HEK293 (cell line): ENCODE data around the gene RABAC1.

Source experiments
- AEBP2 ChIP-seq: fragments of 450-650 bp; formaldehyde crosslinking; IDR thresholded peaks from 2 replicates; pipeline ENCODE4 v1.5.1; 2016; ENCODE audit warnings: missing biosample characterization, missing genetic modification characterization, borderline replicate concordance
- ELK4 ChIP-seq: IDR thresholded peaks from 2 replicates; pipeline ENCODE4 v1.6.1; 2011; ENCODE audit warnings: mild to moderate bottlenecking, low read depth, low read length, borderline replicate concordance
- FEZF1 ChIP-seq: fragments of 450-650 bp; formaldehyde crosslinking; IDR thresholded peaks from 2 replicates; pipeline ENCODE4 v1.5.1; 2016; ENCODE audit warnings: missing biosample characterization, missing genetic modification characterization
- GLIS2 ChIP-seq: fragments of 450-650 bp; formaldehyde crosslinking; IDR thresholded peaks from 2 replicates; pipeline ENCODE4 v1.5.1; 2016; ENCODE audit warnings: missing biosample characterization, missing genetic modification characterization
- KLF1 ChIP-seq: fragments of 450-650 bp; formaldehyde crosslinking; IDR thresholded peaks from 2 replicates; pipeline ENCODE4 v1.5.1; 2016; ENCODE audit warnings: missing biosample characterization, missing genetic modification characterization
- KLF8 ChIP-seq: fragments of 450-650 bp; formaldehyde crosslinking; IDR thresholded peaks from 2 replicates; pipeline ENCODE4 v1.5.1; 2016; ENCODE audit warnings: missing biosample characterization, missing genetic modification characterization
- MZF1 ChIP-seq: fragments of 450-650 bp; formaldehyde crosslinking; IDR thresholded peaks from 2 replicates; pipeline ENCODE4 v1.5.1; 2017; ENCODE audit warnings: missing biosample characterization, missing genetic modification characterization, borderline replicate concordance
- SETDB1 ChIP-seq: IDR thresholded peaks from one replicate; pipeline ENCODE4 v1.6.1; 2017; ENCODE audit warnings: mild to moderate bottlenecking, low read length, moderate library complexity, mixed read lengths; ENCODE audit not compliant: insufficient read length
- WT1 ChIP-seq: fragments of 450-650 bp; formaldehyde crosslinking; IDR thresholded peaks from 2 replicates; pipeline ENCODE4 v1.5.1; 2016; ENCODE audit warnings: missing biosample characterization, missing genetic modification characterization
- YY1 ChIP-seq: fragments of 450-650 bp; formaldehyde crosslinking; IDR thresholded peaks from 2 replicates; pipeline ENCODE4 v1.5.1; 2018; ENCODE audit warnings: missing biosample characterization, missing genetic modification characterization
- ZBTB1 ChIP-seq: fragments of 450-650 bp; formaldehyde crosslinking; IDR thresholded peaks from 2 replicates; pipeline ENCODE4 v1.5.1; 2016; ENCODE audit warnings: missing biosample characterization, missing genetic modification characterization
- ZBTB49 ChIP-seq: fragments of 450-650 bp; formaldehyde crosslinking; IDR thresholded peaks from 2 replicates; pipeline ENCODE4 v1.5.1; 2016; ENCODE audit warnings: missing biosample characterization, missing genetic modification characterization, low read depth
- ZFP3 ChIP-seq: fragments of 450-650 bp; formaldehyde crosslinking; IDR thresholded peaks from 2 replicates; pipeline ENCODE4 v1.5.1; 2016; ENCODE audit warnings: low read depth, missing biosample characterization, missing genetic modification characterization
- ZNF132 ChIP-seq: fragments of 450-650 bp; formaldehyde crosslinking; IDR thresholded peaks from 2 replicates; pipeline ENCODE4 v1.5.1; 2017; ENCODE audit warnings: missing biosample characterization, missing genetic modification characterization, borderline replicate concordance
- ZNF140 ChIP-seq: fragments of 450-650 bp; formaldehyde crosslinking; IDR thresholded peaks from 2 replicates; pipeline ENCODE4 v1.5.1; 2016; ENCODE audit warnings: missing biosample characterization, missing genetic modification characterization
- ZNF174 ChIP-seq: fragments of 450-650 bp; formaldehyde crosslinking; IDR thresholded peaks from 2 replicates; pipeline ENCODE4 v1.5.0; 2017; ENCODE audit warnings: missing biosample characterization, mild to moderate bottlenecking, missing genetic modification characterization
- ZNF184 ChIP-seq: fragments of 450-650 bp; IDR thresholded peaks from 2 replicates; pipeline ENCODE4 v1.5.1; 2018; ENCODE audit warnings: missing biosample characterization, mild to moderate bottlenecking, missing genetic modification characterization
- ZNF202 ChIP-seq: fragments of 450-650 bp; formaldehyde crosslinking; IDR thresholded peaks from 2 replicates; pipeline ENCODE4 v1.5.1; 2016; ENCODE audit warnings: missing biosample characterization, missing genetic modification characterization, borderline replicate concordance
- ZNF26 ChIP-seq: fragments of 450-650 bp; formaldehyde crosslinking; IDR thresholded peaks from 2 replicates; pipeline ENCODE4 v1.5.1; 2016; ENCODE audit warnings: missing biosample characterization, missing genetic modification characterization
- ZNF292 ChIP-seq: fragments of 450-650 bp; formaldehyde crosslinking; IDR thresholded peaks from 2 replicates; pipeline ENCODE4 v1.5.1; 2016; ENCODE audit warnings: low read depth, missing biosample characterization, missing genetic modification characterization, borderline replicate concordance
- ZNF354C ChIP-seq: fragments of 450-650 bp; formaldehyde crosslinking; IDR thresholded peaks from 2 replicates; pipeline ENCODE4 v1.5.1; 2016; ENCODE audit warnings: missing biosample characterization, missing genetic modification characterization, low read depth, borderline replicate concordance
- ZNF398 ChIP-seq: fragments of 450-650 bp; formaldehyde crosslinking; IDR thresholded peaks from 2 replicates; pipeline ENCODE4 v1.5.1; 2017; ENCODE audit warnings: missing biosample characterization, missing genetic modification characterization
- ZNF530 ChIP-seq: fragments of 450-650 bp; formaldehyde crosslinking; IDR thresholded peaks from 2 replicates; pipeline ENCODE4 v1.5.1; 2016; ENCODE audit warnings: low read depth, missing biosample characterization, missing genetic modification characterization
- ZNF624 ChIP-seq: fragments of 450-650 bp; formaldehyde crosslinking; IDR thresholded peaks from 2 replicates; pipeline ENCODE4 v1.5.1; 2017; ENCODE audit warnings: missing biosample characterization, missing genetic modification characterization
- ZNF654 ChIP-seq: fragments of 450-650 bp; formaldehyde crosslinking; IDR thresholded peaks from 2 replicates; pipeline ENCODE4 v1.5.1; 2016; ENCODE audit warnings: low read depth, missing biosample characterization, missing genetic modification characterization
- ZNF664 ChIP-seq: fragments of 450-650 bp; formaldehyde crosslinking; IDR thresholded peaks from 2 replicates; pipeline ENCODE4 v1.5.1; 2016; ENCODE audit warnings: missing biosample characterization, missing genetic modification characterization
- ZNF677 ChIP-seq: fragments of 450-650 bp; IDR thresholded peaks from 2 replicates; pipeline ENCODE4 v1.5.0; 2018; ENCODE audit warnings: missing biosample characterization, mild to moderate bottlenecking, missing genetic modification characterization, moderate library complexity
- ZNF76 ChIP-seq: fragments of 450-650 bp; formaldehyde crosslinking; IDR thresholded peaks from 2 replicates; pipeline ENCODE4; 2016; ENCODE audit warnings: low read depth, missing biosample characterization, missing genetic modification characterization, borderline replicate concordance
- ZNF837 ChIP-seq: fragments of 450-650 bp; formaldehyde crosslinking; IDR thresholded peaks from 2 replicates; pipeline ENCODE4 v1.5.1; 2016; ENCODE audit warnings: missing biosample characterization, missing genetic modification characterization
- ZSCAN18 ChIP-seq: fragments of 450-650 bp; formaldehyde crosslinking; IDR thresholded peaks from 2 replicates; pipeline ENCODE4 v1.5.1; 2016; ENCODE audit warnings: missing biosample characterization, missing genetic modification characterization

Gene RABAC1

GRCh38 chr19:41940731-41941409, 18.3 kb downstream of the RABAC1 start (continued):
- TF ChIP-seq ZNF398 (tag by site-specific recombination) (0 out of 2 replicates have a peak, but pooled peaks have one; percentile 12), ZNF530 (tag by site-specific recombination) (no peak), WT1 (tag by site-specific recombination) (no peak), ZNF174 (tag by site-specific recombination) (no peak), YY1 (tag by site-specific recombination) (no peak), ZNF140 (tag by site-specific recombination) (no peak), ZNF354C (no peak), ZNF132 (tag by site-specific recombination) (no peak), ZFP3 (tag by site-specific recombination) (no peak), ZNF624 (tag by site-specific recombination) (no peak), ZNF26 (tag by site-specific recombination) (no peak), ZSCAN18 (tag by site-specific recombination) (no peak), ELK4 (no peak), ZNF677 (no peak), ZNF654 (tag by site-specific recombination) (no peak), AEBP2 (tag by site-specific recombination) (no peak), MZF1 (tag by site-specific recombination) (0 out of 2 replicates have a peak, but pooled peaks have one; percentile 9), ZNF202 (no peak), ZNF76 (tag by site-specific recombination) (no peak), FEZF1 (tag by site-specific recombination) (no peak), KLF8 (no peak), ZNF837 (tag by site-specific recombination) (no peak), ZNF292 (tag by site-specific recombination) (no peak), ZBTB49 (tag by site-specific recombination) (no peak), KLF1 (tag by site-specific recombination) (0 out of 2 replicates have a peak, but pooled peaks have one; percentile 13), ZNF664 (tag by site-specific recombination) (no peak), ZNF184 (tag by site-specific recombination) (no peak), GLIS2 (tag by site-specific recombination) (peak; percentile 28), ZBTB1 (no peak), SETDB1 (no peak)
